GM19438 (cell line): ENCODE results near the gene ATP5PF.
A peak's percentile ranks its signal among the peaks of the same experiment; 100 is the strongest.
"Not testable (repeated sequence)": the region's sequence is repeated elsewhere in the genome, so short reads cannot be mapped to it uniquely, and the experiment has no call there.

Experiments
- ATAC-seq: cut with Tn5 transposase; IDR thresholded peaks from one replicate; pipeline ENCODE4 v1.9.1; 2021; ENCODE audit warnings: low read depth; ENCODE audit not compliant: unreplicated experiment

Gene ATP5PF, protein sequence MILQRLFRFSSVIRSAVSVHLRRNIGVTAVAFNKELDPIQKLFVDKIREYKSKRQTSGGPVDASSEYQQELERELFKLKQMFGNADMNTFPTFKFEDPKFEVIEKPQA

DNA sequence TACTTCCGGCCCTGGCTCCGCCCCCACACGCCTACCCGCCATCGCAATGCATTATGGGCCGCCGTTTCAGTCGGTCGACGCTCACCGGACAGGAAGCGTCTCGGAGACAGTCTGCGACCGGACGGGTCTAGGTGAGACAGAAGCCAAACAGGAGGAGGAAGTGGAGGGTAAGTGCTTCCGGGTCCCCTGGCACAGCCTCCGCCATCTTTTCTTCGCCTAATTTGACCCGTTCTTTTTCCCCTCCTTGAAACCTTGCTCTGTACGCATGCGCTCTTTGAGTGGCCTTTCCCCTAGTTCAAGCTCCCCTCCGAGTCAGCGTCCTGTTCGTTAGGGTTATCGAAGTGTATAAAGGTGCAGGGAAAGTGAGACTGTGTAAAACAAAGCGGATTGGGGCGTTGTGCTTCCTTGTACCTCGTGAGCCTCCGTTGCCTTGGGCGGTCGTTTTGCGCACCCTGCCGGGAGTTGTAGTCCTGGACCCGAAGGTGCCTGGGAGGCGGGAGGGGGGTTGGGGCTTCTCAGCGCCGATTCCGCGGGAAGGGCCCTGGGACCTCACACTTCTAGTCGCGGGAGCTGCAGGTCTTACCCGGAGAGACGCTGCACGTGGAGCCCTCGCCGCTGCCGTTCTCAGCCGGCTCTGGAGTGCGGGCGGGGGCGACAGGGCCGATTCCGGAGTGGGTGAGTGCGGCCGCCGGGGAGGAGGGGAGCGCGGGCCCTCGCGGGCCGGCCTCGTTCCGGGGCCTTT is at the start of gene ATP5PF, which contains the start of gene GABPA:
TSS of gene ATP5PF (minus strand) at position 1 of the 742 bp plus-strand sequence. CDS start 5,110 bp downstream, outside the sequence.
TSS of gene GABPA (plus strand) at position 69 of the 742 bp plus-strand sequence. CDS start 6,627 bp downstream, outside the sequence.
- peak; percentile 87 for ATAC-seq

GRCh38 chr21:25778126-25778875 is 43.6 kb upstream of the ATP5PF start:
- not testable (repeated sequence) for ATAC-seq

GRCh38 chr21:25776440-25776839 is 41.7 kb upstream of the ATP5PF start:
- ATAC-seq: no peak

GRCh38 chr21:25772686-25773085 is 38.0 kb upstream of the ATP5PF start:
- ATAC-seq: no peak

- no peak for ATAC-seq
Observed at GRCh38 chr21:25767921-25768320, 33.2 kb upstream of the ATP5PF start.

- ATAC-seq: no peak
Observed at GRCh38 chr21:25764065-25764464, 29.4 kb upstream of the ATP5PF start.

- no peak for ATAC-seq
Observed at GRCh38 chr21:25760677-25761076, 26.0 kb upstream of the ATP5PF start.

- no peak for ATAC-seq
Observed at GRCh38 chr21:25760061-25760460, 25.4 kb upstream of the ATP5PF start.

- ATAC-seq: no peak
Observed at GRCh38 chr21:25759573-25759972, 24.9 kb upstream of the ATP5PF start.

- no peak for ATAC-seq
Observed at GRCh38 chr21:25757531-25757930, 22.8 kb upstream of the ATP5PF start.

DNA sequence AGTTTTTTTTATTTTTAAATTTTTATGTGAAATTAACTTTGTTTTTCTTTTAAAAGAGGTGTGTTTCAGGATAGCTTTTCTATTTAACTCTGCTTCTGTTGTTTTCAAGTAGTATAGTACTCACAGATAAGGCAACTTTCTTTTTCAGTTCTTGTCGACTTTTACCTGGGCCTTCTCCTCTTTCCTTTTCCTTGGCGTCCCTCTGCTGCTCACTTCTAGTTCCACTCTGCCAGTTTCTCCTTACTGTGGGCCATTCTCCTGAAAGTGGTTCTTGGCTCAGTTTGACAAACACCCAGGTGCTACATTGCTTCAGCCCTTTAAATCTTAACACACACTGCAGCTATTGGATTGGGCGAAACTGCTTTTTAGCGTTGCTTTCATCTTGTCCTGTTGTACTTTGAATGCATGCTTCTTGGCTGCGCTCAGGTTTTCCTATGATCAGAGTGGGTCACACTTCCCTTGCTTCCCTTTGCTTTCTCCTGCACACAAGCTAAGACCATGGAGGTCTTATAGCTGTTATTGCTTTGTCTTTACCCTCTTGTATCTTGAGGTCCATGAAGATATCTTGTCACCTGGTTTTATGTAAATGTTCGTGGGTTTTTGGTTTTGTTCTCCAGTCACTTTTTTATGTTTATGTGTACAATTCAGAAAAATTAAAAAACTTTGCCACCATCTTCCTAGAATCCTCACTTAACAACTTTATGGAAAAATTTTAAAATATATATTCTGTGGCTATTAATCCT is 21.7 kb upstream of the ATP5PF start:
- no peak for ATAC-seq

GRCh38 chr21:25752416-25752815 is 17.7 kb upstream of the ATP5PF start:
- ATAC-seq: no peak

DNA sequence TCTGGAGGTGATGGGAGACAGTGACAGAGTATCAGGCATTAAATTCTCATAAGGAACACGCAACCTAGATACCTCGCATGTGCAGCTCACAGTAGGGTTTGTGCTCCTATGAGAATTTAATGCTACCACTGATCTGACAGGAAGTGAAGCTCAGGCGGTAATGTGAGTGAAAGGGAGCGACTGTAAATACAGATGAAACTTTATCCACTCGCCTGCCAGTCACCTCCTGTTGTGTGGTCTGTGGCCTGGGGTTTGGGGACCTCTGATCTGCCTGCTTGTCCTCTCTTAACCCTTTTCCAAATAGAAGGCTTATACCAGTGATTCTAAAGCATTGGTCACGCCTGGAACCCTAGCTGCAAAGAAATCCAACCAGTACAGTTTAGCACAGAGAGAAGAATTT is 15.4 kb upstream of the ATP5PF start:
- no peak for ATAC-seq

GRCh38 chr21:25744854-25745253 is 10.2 kb upstream of the ATP5PF start:
- ATAC-seq: no peak

DNA sequence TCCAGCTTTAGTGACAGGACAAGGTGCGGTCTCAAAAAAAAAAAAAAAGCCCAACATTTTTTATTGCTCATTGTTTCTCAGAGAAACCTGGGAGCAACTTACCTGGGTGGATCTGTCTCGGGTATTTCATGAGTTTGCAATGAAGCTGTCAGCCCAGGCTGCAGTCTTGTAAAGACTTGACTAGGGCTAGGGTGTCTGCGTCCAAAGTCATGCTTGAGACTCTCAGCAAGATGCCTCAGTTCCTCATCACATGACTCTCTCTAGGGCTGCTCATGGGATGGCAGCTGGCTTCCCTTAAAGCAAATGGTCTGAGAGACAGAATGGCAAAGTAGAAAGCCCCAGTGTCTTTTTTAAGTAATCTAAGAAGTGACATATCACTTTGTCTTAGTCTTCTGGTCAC is 8.2 kb upstream of the ATP5PF start:
- ATAC-seq: no peak

GRCh38 chr21:25737421-25737820 is 2.7 kb upstream of the ATP5PF start:
- no peak for ATAC-seq

DNA sequence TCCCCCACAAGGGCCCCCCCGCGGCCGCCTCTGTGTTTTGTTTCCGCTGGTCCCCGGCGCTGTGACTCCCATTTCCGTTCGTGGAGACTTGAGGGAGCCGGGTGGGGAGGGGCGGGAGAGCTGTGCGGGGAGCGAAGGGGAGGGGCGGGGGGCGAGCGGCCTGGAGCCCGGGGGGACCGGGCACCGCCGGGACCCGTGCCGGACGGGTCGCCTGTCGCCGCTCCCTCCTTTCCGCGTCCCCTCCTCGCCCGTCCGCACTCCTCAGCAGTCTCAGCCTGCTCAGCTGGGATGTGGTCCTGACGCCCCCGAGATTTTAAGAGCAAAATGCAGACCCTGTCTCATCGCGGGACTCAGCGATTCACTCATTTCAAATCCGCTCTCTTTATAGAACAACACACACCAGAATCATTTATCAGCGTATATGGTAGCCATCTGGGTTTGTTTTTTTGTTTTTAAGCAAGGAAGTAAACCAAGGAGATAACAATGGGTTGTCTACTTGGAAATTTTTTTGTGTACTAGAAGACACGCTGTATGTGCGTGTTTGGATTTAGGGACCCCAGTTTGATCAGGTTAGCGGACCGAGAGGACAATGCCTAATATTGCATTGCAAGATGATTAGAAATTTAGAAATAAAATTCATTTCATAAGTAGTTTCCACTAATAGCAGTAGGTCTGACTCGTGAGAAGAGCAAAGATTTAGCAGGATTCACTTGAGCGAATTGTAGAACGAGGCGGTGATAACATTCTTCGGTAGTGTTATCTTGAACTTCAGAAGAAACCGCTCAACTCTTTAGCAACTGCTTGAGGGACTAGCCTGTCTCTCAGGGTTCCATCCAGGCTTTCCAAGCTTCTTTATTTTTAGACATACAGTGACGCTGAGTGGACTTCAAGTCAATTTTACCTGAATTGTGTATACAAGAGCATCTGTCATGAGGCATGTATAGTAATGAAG is 1.2 kb upstream of the ATP5PF start:
- peak; percentile 11 for ATAC-seq

DNA sequence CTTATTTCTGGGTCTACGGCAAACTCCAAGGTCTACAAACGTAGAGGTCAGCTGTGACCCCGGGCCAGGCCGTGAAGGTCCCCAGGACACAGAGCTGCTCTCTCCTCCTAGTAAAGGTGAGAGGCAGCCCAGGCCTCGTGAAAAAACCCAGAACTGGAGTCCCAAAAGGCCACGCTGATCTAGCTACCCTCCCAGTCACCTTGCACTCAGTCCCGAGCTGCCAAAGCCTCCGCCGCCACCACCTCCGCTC is 125 bp downstream of the ATP5PF start:
- peak; percentile 1 for ATAC-seq

DNA sequence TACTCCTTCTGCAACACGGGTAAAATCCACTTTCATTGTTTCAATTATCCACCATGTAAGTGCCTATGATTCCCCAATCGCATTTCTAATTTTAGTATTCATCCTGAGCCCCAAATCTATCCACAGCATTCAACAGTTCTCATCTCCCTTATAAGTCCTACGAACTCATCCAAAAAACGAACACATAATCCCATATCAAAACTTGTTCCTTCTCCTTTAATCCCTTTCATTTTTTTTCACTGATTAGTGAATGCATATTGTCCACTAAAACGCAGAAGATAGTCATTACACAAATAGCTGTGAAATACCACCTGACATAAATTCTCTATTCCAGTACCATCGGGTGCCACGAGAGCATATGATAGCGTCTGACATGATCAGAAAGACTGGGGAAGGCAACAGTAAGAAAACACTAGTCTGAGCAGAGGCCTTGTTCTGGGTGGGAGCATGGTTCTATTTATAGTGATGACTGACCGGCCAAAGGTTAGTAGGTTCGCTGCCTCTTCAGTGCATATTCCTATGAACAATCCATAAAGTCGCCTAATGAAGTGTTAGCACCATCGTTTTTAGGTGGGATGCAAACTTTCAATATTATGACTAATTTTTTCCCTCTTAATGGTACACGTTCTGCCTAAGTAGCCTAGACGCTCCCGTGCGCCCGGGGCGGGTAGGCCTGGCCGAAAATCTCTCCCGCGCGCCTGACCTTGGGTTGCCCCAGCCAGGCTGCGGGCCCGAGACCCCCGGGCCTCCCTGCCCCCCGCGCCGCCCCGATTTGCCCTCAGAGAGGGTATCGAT is 648 bp downstream of the ATP5PF start:
- peak; percentile 5 for ATAC-seq
